IMR-90 (cell line): ENCODE results near the gene EXD1. TPM values are rescaled to one million over a fixed set of nuclear protein-coding genes. Genes with fewer than 3 reads are reported as not detected.

Experiments used
- ATAC-seq: fragments of 200-7000 bp; cut with Tn5 transposase; 2 replicates; pipeline ENCODE4 v1.9.1; 2020; ENCODE audit warnings: low read depth, mild to moderate bottlenecking, moderate library complexity
- BruUV-seq: library from RNA; stranded (reverse); fragments of 400-500 nt; replicated peaks from 2 replicates; lab custom pipeline; 2021; lab: Mats Ljungman, UMichigan
- CTCF ChIA-PET: fragments of 300-600 bp; formaldehyde crosslinking; extraction: SDS; loops from one replicate; lab custom pipeline; 2021; ENCODE audit warnings: antibody characterized with exemption; lab: Yijun Ruan, JAX
- POLR2A ChIA-PET: fragments of 300-600 bp; sonication (Branson Sonifier 250); formaldehyde crosslinking; loops from one replicate; lab custom pipeline; 2022; ENCODE audit warnings: antibody characterized with exemption; ENCODE audit not compliant: unreplicated experiment; lab: Charles Lee
- DNase-seq: peaks from one replicate; pipeline ENCODE4 v3.0.0; 2013
- H2AFZ ChIP-seq: replicated peaks from 2 replicates; pipeline ENCODE3; 2013; ENCODE audit warnings: low read length, mild to moderate bottlenecking; ENCODE audit not compliant: poor library complexity
- H2AK5ac ChIP-seq: 2 replicates; pipeline ENCODE4 v1.6.1; 2013; ENCODE audit warnings: low read depth, low read length, inconsistent platforms
- H2AK9ac ChIP-seq: replicated peaks from 2 replicates; pipeline ENCODE3; 2013; ENCODE audit warnings: mild to moderate bottlenecking, low read depth, low read length, moderate library complexity; ENCODE audit not compliant: poor library complexity
- H2BK120ac ChIP-seq: 2 replicates; pipeline ENCODE4 v1.6.1; 2013; ENCODE audit warnings: low read depth, low read length, inconsistent platforms
- H2BK15ac ChIP-seq: 3 replicates; pipeline ENCODE4 v1.6.1; 2013; ENCODE audit warnings: low read depth, low read length, inconsistent platforms
- H2BK20ac ChIP-seq: 2 replicates; pipeline ENCODE4 v1.6.1; 2013; ENCODE audit warnings: low read depth, mild to moderate bottlenecking, inconsistent platforms, low read length, moderate library complexity
- H2BK5ac ChIP-seq: 2 replicates; pipeline ENCODE4 v1.6.1; 2013; ENCODE audit warnings: mild to moderate bottlenecking, low read depth, low read length, inconsistent platforms; ENCODE audit not compliant: poor library complexity, severe bottlenecking
- H3K14ac ChIP-seq: replicated peaks from 2 replicates; pipeline ENCODE4 v1.6.1; 2013; ENCODE audit warnings: low read depth, low read length, inconsistent platforms
- H3K18ac ChIP-seq: 2 replicates; pipeline ENCODE4 v1.6.1; 2013; ENCODE audit warnings: low read depth, low read length, control low read depth
- H3K23ac ChIP-seq: 2 replicates; pipeline ENCODE4 v1.6.1; 2013; ENCODE audit warnings: low read depth, low read length, inconsistent platforms
- H3K27ac ChIP-seq: 2 replicates; pipeline ENCODE4 v1.5.1; 2013; ENCODE audit warnings: mild to moderate bottlenecking, control low read depth, low read length; ENCODE audit not compliant: insufficient read depth
- H3K27me3 ChIP-seq: 2 replicates; pipeline ENCODE4 v1.6.1; 2013; ENCODE audit warnings: low read length; ENCODE audit not compliant: control insufficient read depth, insufficient read depth
- H3K36me3 ChIP-seq: 2 replicates; pipeline ENCODE4 v1.6.1; 2013; ENCODE audit warnings: low read length, mixed read lengths; ENCODE audit not compliant: control insufficient read depth, insufficient read depth
- H3K4ac ChIP-seq: 2 replicates; pipeline ENCODE4 v1.6.1; 2013; ENCODE audit warnings: low read depth, low read length, inconsistent platforms
- H3K4me1 ChIP-seq: 2 replicates; pipeline ENCODE4 v1.6.1; 2013; ENCODE audit warnings: low read length, mixed read lengths; ENCODE audit not compliant: control insufficient read depth, insufficient read depth
- H3K4me2 ChIP-seq: 2 replicates; pipeline ENCODE4 v1.6.1; 2013; ENCODE audit warnings: low read depth, mild to moderate bottlenecking, control low read depth, low read length, moderate library complexity
- H3K4me3 ChIP-seq: 2 replicates; pipeline ENCODE4 v1.5.1; 2013; ENCODE audit warnings: low read depth, mild to moderate bottlenecking, control low read depth, low read length, moderate library complexity; ENCODE audit not compliant: insufficient read depth
- H3K56ac ChIP-seq: 2 replicates; pipeline ENCODE4 v1.6.1; 2013; ENCODE audit warnings: low read length, inconsistent platforms; ENCODE audit not compliant: insufficient read depth; ENCODE audit errors: extremely low read depth
- H3K79me1 ChIP-seq, 2 experiments: 2 replicates each; pipeline ENCODE4 v1.6.1; 2013; ENCODE audit warnings: low read length in 2 of 2, inconsistent platforms in 1 of 2, low read depth in 1 of 2
- H3K9ac ChIP-seq: 2 replicates; pipeline ENCODE4 v1.6.1; 2013; ENCODE audit warnings: low read depth, low read length, control low read depth
- H3K9me1 ChIP-seq: 2 replicates; pipeline ENCODE4 v1.6.1; 2013; ENCODE audit warnings: low read length, inconsistent platforms; ENCODE audit not compliant: insufficient read depth
- H3K9me3 ChIP-seq: 2 replicates; pipeline ENCODE4 v1.6.1; 2013; ENCODE audit warnings: low read length; ENCODE audit not compliant: control insufficient read depth, insufficient read depth
- H4K20me1 ChIP-seq: 2 replicates; pipeline ENCODE4 v1.6.1; 2013; ENCODE audit warnings: low read length, inconsistent platforms; ENCODE audit not compliant: insufficient read depth
- H4K5ac ChIP-seq: 2 replicates; pipeline ENCODE4 v1.6.1; 2013; ENCODE audit warnings: mild to moderate bottlenecking, low read depth, low read length, control low read depth
- H4K8ac ChIP-seq, 2 experiments: 2 replicates each; pipeline ENCODE4 v1.6.1; 2013; ENCODE audit warnings: low read depth in 2 of 2, low read length in 2 of 2, control low read depth in 1 of 2, inconsistent platforms in 1 of 2
- H4K91ac ChIP-seq: 2 replicates; pipeline ENCODE4 v1.6.1; 2013; ENCODE audit warnings: low read depth, low read length, inconsistent platforms; ENCODE audit not compliant: insufficient read depth
- CEBPB ChIP-seq: IDR thresholded peaks from 2 replicates; pipeline ENCODE4 v1.6.1; 2012; ENCODE audit warnings: low read depth, low read length, improper control_type of control experiment
- WGBS, 2 experiments: methylation state at CpG; one replicate each; pipeline versions ENCODE4 v1.1.5 to v1.1.7; 2013; ENCODE audit warnings: missing lambda C conversion rate in 2 of 2; ENCODE audit not compliant: insufficient read length in 1 of 2; ENCODE audit errors: extremely low coverage in 2 of 2; 5-methylcytosine and 5-hydroxymethylcytosine counted together
- dilution Hi-C: fragments of 300-500 bp; cut with HindIII; formaldehyde crosslinking; loops from one replicate; pipeline ENCODE4 v1.14.3; 2018; ENCODE audit warnings: low sequenced_read_pairs; ENCODE audit not compliant: unreplicated experiment
- in situ Hi-C: fragments of 300-500 bp; cut with MboI; formaldehyde crosslinking; loops from 3 replicates; pipeline ENCODE4 v1.14.3; 2019; ENCODE audit warnings: low sequenced_read_pairs, inconsistent platforms, mixed read lengths
- intact Hi-C: fragments of 100-400 bp; cut with micrococcal nuclease; formaldehyde crosslinking; loops from 2 replicates; pipeline ENCODE4 v1.10.0; 2022
- polyA plus RNA-seq, 3 experiments: library from polyadenylated mRNA; depleted of rRNA; stranded (reverse); fragments of >200 nt; gene quantifications; 2 replicates each; pipeline ENCODE4 v1.2.3, GENCODE V29; 2012; ENCODE audit warnings: low replicate concordance in 1 of 3
- total RNA-seq: library from RNA; depleted of rRNA; stranded (reverse); fragments of >200 nt; gene quantifications from 2 replicates; pipeline ENCODE4 v1.2.3, GENCODE V29; 2012

Gene EXD1
- total and polyA plus RNA-seq, 2 of the 4 experiments (the other 2 are of a cell fraction) = not detected

- Histone ChIP-seq H3K79me1 (no peaks in the 10 kb centered on the region), H2AK9ac (no peak overlapping the region), H3K56ac (no peak overlapping the region), H3K9me1 (no peaks in the 10 kb centered on the region), H2BK15ac (no peak overlapping the region; the same call in 2 of the 3 replicates), H4K91ac (no peak overlapping the region), H3K36me3 (no peaks in the 10 kb centered on the region), H2AFZ (no peak overlapping the region), H4K5ac (no peak overlapping the region), H3K14ac (no peak overlapping the region), H3K27me3 (no peaks in the 10 kb centered on the region), H2AK5ac (no peak overlapping the region), H3K4me3 (no peak overlapping the region), H3K27ac (no peak overlapping the region), H3K4me2 (no peak overlapping the region), H3K4me1 (peaks cover 2% of the 10 kb centered on the region; the same call in 1 of the 2 replicates), H3K23ac (no peak overlapping the region), H4K20me1 (no peaks in the 10 kb centered on the region), H3K18ac (no peak overlapping the region), H3K9ac (no peak overlapping the region), H2BK120ac (no peak overlapping the region), H3K9me3 (no peaks in the 10 kb centered on the region), H2BK5ac (no peak overlapping the region), H3K4ac (no peak overlapping the region), H4K8ac (no peak overlapping the region), H2BK20ac (no peak overlapping the region)
- dilution Hi-C loops (no loop called here), in situ Hi-C loops (no loop called here), intact Hi-C loops (no loop called here)
- CTCF ChIA-PET = no interaction called here
- WGBS, 2 experiments = no CpG with 5 or more reads among the region's 4 CpGs
- BruUV-seq = no TSS peak
- ATAC-seq (peak; percentile 42), DNase-seq (no peak)
- POLR2A ChIA-PET = no interaction called here
- no peak for TF ChIP-seq CEBPB
Observed at GRCh38 chr15:41169781-41170180, 60.8 kb downstream of the EXD1 start.
